K562 (cell line): ENCODE results near the gene NEURL2. TPM values are rescaled to one million over a fixed set of nuclear protein-coding genes. Genes with fewer than 3 reads are reported as not detected.

Source experiments
- ATAC-seq: fragments of 200-7000 bp; cut with Tn5 transposase; 3 replicates; pipeline ENCODE4 v1.9.1; 2020; ENCODE audit warnings: moderate library complexity
- BruUV-seq: library from RNA; stranded (reverse); fragments of 400-500 nt; replicated peaks from 2 replicates; lab custom pipeline; 2021; lab: Mats Ljungman, UMichigan
- CTCF ChIA-PET: fragments of 300-600 bp; formaldehyde crosslinking; extraction: SDS; loops from one replicate; lab custom pipeline; 2021; ENCODE audit warnings: low intra/inter-chr PET ratio; lab: Yijun Ruan, JAX
- POLR2A ChIA-PET: fragments of 300-600, 350-650 bp; sonication (Branson Sonifier 250); formaldehyde crosslinking; extraction: SDS; loops from one replicate; lab custom pipeline; 2021; ENCODE audit warnings: antibody characterized with exemption, inconsistent platforms; lab: Yijun Ruan, JAX
- DNase-seq, 4 experiments: peaks; one replicate each; pipeline versions ENCODE4 v3.0.0 to v3.0.0-alpha.2; 2011 to 2018; ENCODE audit warnings: low spot score in 3 of 4, mixed read lengths in 3 of 4; ENCODE audit errors: extremely low read depth in 1 of 4
- FAIRE-seq: peaks from 2 replicates; lab custom pipeline; 2011; peaks lifted over from hg19 to GRCh38; lab: Jason Lieb, UNC
- H2AFZ ChIP-seq: 2 replicates; pipeline ENCODE4 v1.6.0; 2011; ENCODE audit warnings: low read depth, low read length, control low read depth, inconsistent platforms
- H3K27ac ChIP-seq: fragments of 200-600 bp; 3 replicates; pipeline ENCODE4 v1.8.0; 2011; ENCODE audit warnings: low read depth, mild to moderate bottlenecking, control low read depth, inconsistent platforms, low read length, moderate library complexity, mixed read lengths; ENCODE audit errors: extremely low read depth
- H3K27me3 ChIP-seq, 2 experiments: fragments of 300-600 bp in 1 of 2; 2 replicates in 1 of 2; 3 replicates in 1 of 2; pipeline versions ENCODE4 v1.6.0 to v1.8.0; 2011; ENCODE audit warnings: inconsistent platforms in 2 of 2, low read length in 2 of 2, mild to moderate bottlenecking in 1 of 2, mixed read lengths in 1 of 2, moderate library complexity in 1 of 2; ENCODE audit not compliant: control insufficient read depth in 2 of 2, insufficient read depth in 2 of 2
- H3K36me3 ChIP-seq: fragments of 300-600 bp; 3 replicates; pipeline ENCODE4 v1.8.0; 2011; ENCODE audit warnings: mild to moderate bottlenecking, low read length, inconsistent platforms; ENCODE audit not compliant: control insufficient read depth, insufficient read depth
- H3K4me1 ChIP-seq, 2 experiments: fragments of 200-600 bp in 1 of 2; replicated peaks in 1 of 2; 2 replicates in 1 of 2; 3 replicates in 1 of 2; pipeline versions ENCODE4 v1.5.1 to v1.8.0; 2011; ENCODE audit warnings: inconsistent platforms in 2 of 2, low read length in 2 of 2, mild to moderate bottlenecking in 1 of 2, mixed read lengths in 1 of 2, moderate library complexity in 1 of 2; ENCODE audit not compliant: control insufficient read depth in 2 of 2, insufficient read depth in 2 of 2
- H3K4me2 ChIP-seq: 2 replicates; pipeline ENCODE4 v1.6.1; 2011; ENCODE audit warnings: low read length, control low read depth, inconsistent platforms, mixed read lengths; ENCODE audit not compliant: insufficient read depth
- H3K4me3 ChIP-seq: fragments of 200-600 bp; sonication (generic), shearing (Covaris generic); 2 replicates; pipeline ENCODE4 v1.5.1; 2016; ENCODE audit warnings: control low read depth, inconsistent platforms
- H3K79me2 ChIP-seq: fragments of 200-600 bp; 3 replicates; pipeline ENCODE4 v1.8.0; 2011; ENCODE audit warnings: low read length, inconsistent platforms; ENCODE audit not compliant: control insufficient read depth, insufficient read depth
- H3K9ac ChIP-seq, 2 experiments: 2 replicates each; pipeline versions ENCODE4 v1.6.0 to v1.6.1; 2011; ENCODE audit warnings: low read depth in 2 of 2, low read length in 2 of 2, control low read depth in 1 of 2, inconsistent platforms in 1 of 2, mild to moderate bottlenecking in 1 of 2, mixed read lengths in 1 of 2; ENCODE audit not compliant: insufficient read depth in 1 of 2
- H3K9me1 ChIP-seq: one replicate; pipeline ENCODE4 v1.6.0; 2011; ENCODE audit warnings: inconsistent platforms, mild to moderate bottlenecking, low read length, moderate library complexity; ENCODE audit not compliant: control insufficient read depth, insufficient read depth
- H3K9me3 ChIP-seq: replicated peaks from 2 replicates; pipeline ENCODE4 v1.5.1; 2011; ENCODE audit warnings: low read depth, low read length, inconsistent platforms; ENCODE audit not compliant: control insufficient read depth, insufficient read depth
- H4K20me1 ChIP-seq: replicated peaks from 2 replicates; pipeline ENCODE4 v1.6.1; 2011; ENCODE audit warnings: low read length, inconsistent platforms, mixed read lengths; ENCODE audit not compliant: control insufficient read depth, insufficient read depth
- CBX2 ChIP-seq: fragments of 200-600 bp; sonication (generic); IDR thresholded peaks from one replicate; pipeline ENCODE4 v1.6.1; 2012; ENCODE audit warnings: mild to moderate bottlenecking, low read length, inconsistent platforms; ENCODE audit not compliant: insufficient read depth, poor library complexity, severe bottlenecking
- FOSL1 ChIP-seq: fragments of 200-800 bp; sonication (Bioruptor generic); conservative IDR thresholded peaks from 2 replicates; pipeline ENCODE4 v1.6.1; 2016; ENCODE audit warnings: missing genetic modification characterization, missing compliant biosample characterization
- KDM2B ChIP-seq: fragments of 250-450 bp; sonication (Bioruptor Pico); IDR thresholded peaks from 2 replicates; pipeline ENCODE4 v1.8.0; 2021; ENCODE audit warnings: mild to moderate bottlenecking, moderate library complexity
- POLR2AphosphoS5 ChIP-seq: IDR thresholded peaks from 2 replicates; pipeline ENCODE4 v1.6.1; 2011; ENCODE audit warnings: mild to moderate bottlenecking, low read depth, low read length, moderate library complexity; ENCODE audit not compliant: control insufficient read depth, insufficient read depth
- PTBP1 ChIP-seq: fragments of 200-400 bp; formaldehyde crosslinking; IDR thresholded peaks from 2 replicates; pipeline ENCODE4 v1.6.1; 2017; ENCODE audit warnings: low read depth, low read length
- STAT5A ChIP-seq: IDR thresholded peaks from 2 replicates; pipeline ENCODE4 v1.6.1; 2012; ENCODE audit warnings: low read length, inconsistent platforms, borderline replicate concordance
- XRCC5 ChIP-seq: fragments of 200-400 bp; formaldehyde crosslinking; IDR thresholded peaks from 2 replicates; pipeline ENCODE4 v1.6.1; 2017; ENCODE audit warnings: low read depth, mild to moderate bottlenecking, low read length
- ZNF77 ChIP-seq: fragments of 250-450 bp; sonication (Bioruptor Pico); IDR thresholded peaks from 2 replicates; pipeline ENCODE4 v1.5.0; 2020
- WGBS: fragments of 100-300 bp; shearing (Covaris generic); methylation state at CpG from one replicate; pipeline ENCODE4 v1.1.6; 2016; ENCODE audit warnings: low coverage, mixed read lengths; ENCODE audit not compliant: insufficient coverage; ENCODE audit errors: missing lambda C conversion rate; 5-methylcytosine and 5-hydroxymethylcytosine counted together
- in situ Hi-C: fragments of 300-500 bp; cut with MboI; formaldehyde crosslinking; loops from 4 replicates; pipeline ENCODE4 v1.15.0; 2018; ENCODE audit warnings: inconsistent platforms, mixed read lengths
- intact Hi-C: fragments of 100-400 bp; cut with micrococcal nuclease; formaldehyde crosslinking; loops from 2 replicates; pipeline ENCODE4 v1.14.2; 2022
- polyA plus RNA-seq, 8 experiments: library from polyadenylated mRNA; depleted of rRNA in 4 of 8; stranded (reverse) in 5 of 8; unstranded in 3 of 8; fragments of >200 nt; fragmentation: Nextera tagmentation in 2 of 8; fragmentation: Illumina TruSeq in 1 of 8; extraction: Ambion mirVana in 2 of 8; extraction: Trizol in 1 of 8; gene quantifications; 2 replicates each; pipeline versions ENCODE4 v1.2.1 to v1.2.3, GENCODE V29; 2011 to 2014; ENCODE audit warnings: inconsistent platforms in 1 of 8, missing spikeins in 1 of 8
- total RNA-seq, 7 experiments: library from RNA; depleted of rRNA in 6 of 7; stranded (reverse); fragments of >200 nt in 6 of 7; fragmentation: Illumina TruSeq in 2 of 7; extraction: Trizol in 2 of 7; gene quantifications; 2 replicates each; pipeline versions ENCODE4 v1.2.1 to v1.2.3, GENCODE V29; 2011 to 2021; ENCODE audit warnings: low replicate concordance in 1 of 7
- TF ChIP-seq, protein P1 (sequence below): sonication (generic); formaldehyde crosslinking; IDR thresholded peaks from 2 replicates; pipeline ENCODE4 v1.8.0; 2022; ENCODE audit warnings: missing genetic modification reagents, mild to moderate bottlenecking, moderate library complexity, borderline replicate concordance
- TF ChIP-seq, protein P2 (sequence below): fragments of 200-800 bp; sonication (Bioruptor generic); IDR thresholded peaks from 2 replicates; pipeline ENCODE4 v1.6.1; 2016; ENCODE audit warnings: missing genetic modification characterization, missing compliant biosample characterization

NEURL2 gene
- total and polyA plus RNA-seq, 9 of the 15 experiments (the other 6 are each of a cell fraction or from before 2014, with no cell fraction given), result 0.22 to 1.9 (median 0.50) TPM; not detected in 1

- TF ChIP-seq ZNF77 (CRISPR knock-in tag) (no peak), CBX2 (no peak)
Measured at GRCh38 chr20:45880988-45881788, 9.8 kb downstream of the NEURL2 start, which contains the start of gene ZSWIM1 (continued).

DNA sequence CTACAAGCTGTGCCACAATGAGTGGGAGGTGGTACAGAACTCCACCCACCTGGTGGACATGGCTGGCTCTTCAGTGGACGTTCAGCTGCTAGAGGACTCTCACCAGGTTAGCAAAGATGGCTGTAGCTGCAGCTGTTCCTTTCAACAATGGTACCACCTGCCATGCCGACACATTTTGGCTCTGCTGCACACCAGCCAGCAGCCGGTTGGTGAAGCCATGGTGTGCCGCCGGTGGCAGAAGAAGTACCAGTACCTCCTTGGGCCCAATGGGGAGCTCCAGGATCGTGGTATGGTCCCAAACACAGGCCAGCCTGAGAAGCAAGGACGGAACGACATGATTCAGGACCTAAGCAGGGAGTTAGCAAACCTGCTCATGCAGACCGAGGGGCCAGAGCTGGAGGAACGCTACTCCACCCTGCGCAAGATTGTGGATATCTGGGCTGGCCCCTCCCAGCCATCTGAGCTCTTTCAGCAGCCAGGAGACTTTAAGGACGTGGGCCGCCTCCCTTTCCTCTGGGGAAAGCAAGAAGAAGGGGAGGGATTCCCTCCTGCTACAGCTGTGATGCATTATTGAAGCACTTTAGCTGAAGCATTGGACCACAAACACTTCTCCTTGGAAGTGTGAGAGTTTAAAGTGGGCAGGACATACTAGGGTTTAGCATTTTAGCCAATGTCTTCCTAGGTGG lies 12.8 kb downstream of the NEURL2 start:
- BruUV-seq, result no TSS peak
- peaks cover 20% of the 10 kb centered on the region for H3K79me2 ChIP-seq
- H3K27me3 ChIP-seq, result no peaks in the 10 kb centered on the region
- peak overlapping the region; percentile 77 for H3K4me2 ChIP-seq
- peak; percentile 83 for FAIRE-seq
- H3K9me3 ChIP-seq, result no peaks in the 10 kb centered on the region
- no peaks in the 10 kb centered on the region for H4K20me1 ChIP-seq
- H3K9me1 ChIP-seq, result peaks cover 4% of the 10 kb centered on the region
- peak overlapping the region; percentile 14 for H2AFZ ChIP-seq
- peaks cover 24% of the 10 kb centered on the region in 2 experiments for H3K4me1 ChIP-seq
- ChIA-PET POLR2A (interaction anchor here (0.6 to 1.0 kb wide), 8 partner anchors 10 to 57 kb away, joined by 3 read pairs; no protein-coding TSS in a partner anchor), CTCF (no interaction called here)
- WGBS, result 28% methylated on average over 13 of the region's 13 CpGs
- DNase-seq, result peak; percentile 50 to 88 (median 62)
- peak overlapping the region; percentile 18; the same call in 1 of the 3 replicates for H3K27ac ChIP-seq
- peaks cover 12% of the 10 kb centered on the region; the same call in 2 of the 3 replicates for H3K36me3 ChIP-seq
- H3K9ac ChIP-seq, result peak overlapping the region in 1 of 2 experiments; percentile 84; a peak in 2 of 4 replicates
- ATAC-seq, result peak; percentile 81
- H3K4me3 ChIP-seq, result no peak overlapping the region
- in situ Hi-C loops, result no loop called here
- intact Hi-C loops, result no loop called here
- TF ChIP-seq POLR2AphosphoS5 (no peak), PTBP1 (no peak), KDM2B (no peak), STAT5A (no peak), FOSL1 (tag) (no peak), XRCC5 (peak; percentile 25; the same call in 1 of the 2 replicates)
- TF ChIP-seq, protein P1, sequence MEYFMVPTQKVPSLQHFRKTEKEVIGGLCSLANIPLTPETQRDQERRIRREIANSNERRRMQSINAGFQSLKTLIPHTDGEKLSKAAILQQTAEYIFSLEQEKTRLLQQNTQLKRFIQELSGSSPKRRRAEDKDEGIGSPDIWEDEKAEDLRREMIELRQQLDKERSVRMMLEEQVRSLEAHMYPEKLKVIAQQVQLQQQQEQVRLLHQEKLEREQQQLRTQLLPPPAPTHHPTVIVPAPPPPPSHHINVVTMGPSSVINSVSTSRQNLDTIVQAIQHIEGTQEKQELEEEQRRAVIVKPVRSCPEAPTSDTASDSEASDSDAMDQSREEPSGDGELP, result peak; percentile 80; the same call in 1 of the 2 replicates
- TF ChIP-seq, protein P2, sequence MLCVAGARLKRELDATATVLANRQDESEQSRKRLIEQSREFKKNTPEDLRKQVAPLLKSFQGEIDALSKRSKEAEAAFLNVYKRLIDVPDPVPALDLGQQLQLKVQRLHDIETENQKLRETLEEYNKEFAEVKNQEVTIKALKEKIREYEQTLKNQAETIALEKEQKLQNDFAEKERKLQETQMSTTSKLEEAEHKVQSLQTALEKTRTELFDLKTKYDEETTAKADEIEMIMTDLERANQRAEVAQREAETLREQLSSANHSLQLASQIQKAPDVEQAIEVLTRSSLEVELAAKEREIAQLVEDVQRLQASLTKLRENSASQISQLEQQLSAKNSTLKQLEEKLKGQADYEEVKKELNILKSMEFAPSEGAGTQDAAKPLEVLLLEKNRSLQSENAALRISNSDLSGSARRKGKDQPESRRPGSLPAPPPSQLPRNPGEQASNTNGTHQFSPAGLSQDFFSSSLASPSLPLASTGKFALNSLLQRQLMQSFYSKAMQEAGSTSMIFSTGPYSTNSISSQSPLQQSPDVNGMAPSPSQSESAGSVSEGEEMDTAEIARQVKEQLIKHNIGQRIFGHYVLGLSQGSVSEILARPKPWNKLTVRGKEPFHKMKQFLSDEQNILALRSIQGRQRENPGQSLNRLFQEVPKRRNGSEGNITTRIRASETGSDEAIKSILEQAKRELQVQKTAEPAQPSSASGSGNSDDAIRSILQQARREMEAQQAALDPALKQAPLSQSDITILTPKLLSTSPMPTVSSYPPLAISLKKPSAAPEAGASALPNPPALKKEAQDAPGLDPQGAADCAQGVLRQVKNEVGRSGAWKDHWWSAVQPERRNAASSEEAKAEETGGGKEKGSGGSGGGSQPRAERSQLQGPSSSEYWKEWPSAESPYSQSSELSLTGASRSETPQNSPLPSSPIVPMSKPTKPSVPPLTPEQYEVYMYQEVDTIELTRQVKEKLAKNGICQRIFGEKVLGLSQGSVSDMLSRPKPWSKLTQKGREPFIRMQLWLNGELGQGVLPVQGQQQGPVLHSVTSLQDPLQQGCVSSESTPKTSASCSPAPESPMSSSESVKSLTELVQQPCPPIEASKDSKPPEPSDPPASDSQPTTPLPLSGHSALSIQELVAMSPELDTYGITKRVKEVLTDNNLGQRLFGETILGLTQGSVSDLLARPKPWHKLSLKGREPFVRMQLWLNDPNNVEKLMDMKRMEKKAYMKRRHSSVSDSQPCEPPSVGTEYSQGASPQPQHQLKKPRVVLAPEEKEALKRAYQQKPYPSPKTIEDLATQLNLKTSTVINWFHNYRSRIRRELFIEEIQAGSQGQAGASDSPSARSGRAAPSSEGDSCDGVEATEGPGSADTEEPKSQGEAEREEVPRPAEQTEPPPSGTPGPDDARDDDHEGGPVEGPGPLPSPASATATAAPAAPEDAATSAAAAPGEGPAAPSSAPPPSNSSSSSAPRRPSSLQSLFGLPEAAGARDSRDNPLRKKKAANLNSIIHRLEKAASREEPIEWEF (CRISPR knock-in tag), result no peak
